ENCODE data around the gene MROH2A. TPM values are rescaled to one million over a fixed set of nuclear protein-coding genes. Genes with fewer than 3 reads are reported as not detected.

Gene MROH2A
- total RNA-seq, 1 donor from 2014 or later, result not detected

GRCh38 chr2:233882353-233882752 lies 104.2 kb downstream of the MROH2A start:
- H3K4me1 Mint-ChIP-seq (ENCODE audit: low read depth, unreplicated experiment), result no peaks in the 10 kb centered on the region
- no peak for TF ChIP-seq CTCF (IDR thresholded peaks at IDR 0.05; ENCODE audit: partially characterized antibody, unreplicated experiment)

More at GRCh38 chr2:233882353-233882752, 104.2 kb downstream of the MROH2A start:
- DNase-seq, result no peak
- no peaks in the 10 kb centered on the region for H3K9me3 Mint-ChIP-seq (ENCODE audit: unreplicated experiment)
- H3K4me3 Mint-ChIP-seq (ENCODE audit: unreplicated experiment), result no peak overlapping the region
- H3K27ac Mint-ChIP-seq (ENCODE audit: unreplicated experiment), result no peak overlapping the region
- H3K27me3 Mint-ChIP-seq (ENCODE audit: unreplicated experiment), result no peaks in the 10 kb centered on the region
- H3K36me3 Mint-ChIP-seq (ENCODE audit: unreplicated experiment), result peaks cover 6% of the 10 kb centered on the region

Other genes starting within 250 kb of the MROH2A start
- gene USP40, start 211.5 kb upstream of the MROH2A start, total RNA-seq (ENCODE audit: unreplicated experiment), result 21.8 TPM
- gene UGT1A8, start 160.7 kb upstream of the MROH2A start, total RNA-seq (ENCODE audit: unreplicated experiment), result not detected
- not detected for gene UGT1A10, start 141.9 kb upstream of the MROH2A start, total RNA-seq (ENCODE audit: unreplicated experiment)
- gene UGT1A9, start 106.4 kb upstream of the MROH2A start, total RNA-seq (ENCODE audit: unreplicated experiment), result not detected
- gene UGT1A7, start 96.4 kb upstream of the MROH2A start, total RNA-seq (ENCODE audit: unreplicated experiment), result not detected
- not detected for gene UGT1A6, start 85.4 kb upstream of the MROH2A start, total RNA-seq (ENCODE audit: unreplicated experiment)
- not detected for gene UGT1A5, start 65.4 kb upstream of the MROH2A start, total RNA-seq (ENCODE audit: unreplicated experiment)
- gene UGT1A4, start 59.6 kb upstream of the MROH2A start, total RNA-seq (ENCODE audit: unreplicated experiment), result not detected
- gene UGT1A3, start 49.3 kb upstream of the MROH2A start, total RNA-seq (ENCODE audit: unreplicated experiment), result not detected
- not detected for gene UGT1A1, start 18.1 kb upstream of the MROH2A start, total RNA-seq (ENCODE audit: unreplicated experiment)
- 6.9 TPM for gene HJURP, start 76.2 kb downstream of the MROH2A start, total RNA-seq (ENCODE audit: unreplicated experiment)
- gene TRPM8, start 139.0 kb downstream of the MROH2A start, total RNA-seq (ENCODE audit: unreplicated experiment), result not detected

All from glutamatergic neuron (in vitro differentiated cells).